ENCODE data around the gene HPF1. TPM values are rescaled to one million over a fixed set of nuclear protein-coding genes. Genes with fewer than 3 reads are reported as not detected.
A peak's percentile ranks its signal among the peaks of the same experiment; 100 is the strongest.
"Not testable (repeated sequence)": the region's sequence is repeated elsewhere in the genome, so short reads cannot be mapped to it uniquely, and the experiment has no call there.

The HPF1 gene
- 13.3 and 14.9 TPM in 2 replicates for total RNA-seq

DNA sequence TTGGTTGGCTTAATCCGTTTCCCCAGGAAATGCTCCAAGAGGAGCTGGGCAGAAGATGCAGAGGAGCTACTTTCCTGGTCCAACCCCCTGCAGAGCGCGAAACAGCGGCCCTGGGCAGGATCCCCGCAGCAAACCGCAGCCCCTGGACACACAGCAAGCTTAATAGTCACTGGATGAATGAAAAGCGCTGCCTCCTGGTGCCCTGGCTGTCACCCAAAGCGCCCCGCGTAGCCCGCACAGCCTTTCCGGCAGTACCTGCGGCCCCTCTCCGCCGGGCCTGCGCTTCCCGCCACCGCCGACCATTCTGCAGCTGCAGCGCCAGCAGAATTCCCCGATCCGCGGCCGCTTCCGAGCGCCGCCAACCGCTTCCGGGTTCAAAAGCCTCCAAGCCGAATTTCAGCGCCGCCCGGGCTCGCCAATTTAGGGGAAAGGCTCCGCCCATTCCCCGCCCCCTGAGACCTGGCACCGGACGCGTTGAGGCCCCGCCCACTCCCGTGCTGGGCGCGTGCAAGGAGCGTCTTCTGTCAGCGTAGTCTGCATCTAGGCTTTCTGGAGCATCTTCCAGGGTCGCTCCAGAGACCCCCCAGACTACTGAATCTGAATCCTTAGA, at the start of gene HPF1:
Gene HPF1 (minus strand): TSS at position 370 of the 610 bp plus-strand sequence. CDS start 67 bp downstream, at position 303.
- peak; percentile 55 to 80 for DNase-seq (ENCODE audit: low read depth in 2 of 2)

DNA sequence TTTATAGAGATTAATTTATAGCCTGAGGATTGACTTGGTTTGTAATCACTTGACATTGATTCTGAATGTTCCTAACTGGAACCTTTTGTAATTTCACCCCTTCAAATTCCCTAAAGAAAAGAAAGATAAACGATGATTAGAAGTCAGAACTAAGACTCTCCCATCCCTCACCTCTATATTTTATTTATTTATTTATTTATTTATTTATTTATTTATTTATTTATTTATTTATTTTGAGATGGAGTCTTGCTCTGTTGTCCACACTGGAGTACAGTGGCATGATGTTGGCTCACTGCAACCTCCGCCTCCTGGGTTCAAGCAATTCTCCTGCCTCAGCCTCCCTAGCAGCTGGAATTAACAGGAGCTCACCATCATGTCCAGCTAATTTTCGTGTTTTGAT, 49.0 kb upstream of the HPF1 start:
- not testable (repeated sequence) for DNase-seq (ENCODE audit: low read depth in 2 of 2)

- DNase-seq (ENCODE audit: low read depth in 2 of 2) = no peak
These were observed 45.7 kb upstream of the HPF1 start for GRCh38 chr4:169803413-169803812.

GRCh38 chr4:169802873-169803272, 45.1 kb upstream of the HPF1 start:
- no peak for DNase-seq (ENCODE audit: low read depth in 2 of 2)

GRCh38 chr4:169800541-169800940, 42.8 kb upstream of the HPF1 start:
- no peak for DNase-seq (ENCODE audit: low read depth in 2 of 2)

- DNase-seq (ENCODE audit: low read depth in 2 of 2) = no peak
These were observed 41.5 kb upstream of the HPF1 start for GRCh38 chr4:169799260-169799659.

DNA sequence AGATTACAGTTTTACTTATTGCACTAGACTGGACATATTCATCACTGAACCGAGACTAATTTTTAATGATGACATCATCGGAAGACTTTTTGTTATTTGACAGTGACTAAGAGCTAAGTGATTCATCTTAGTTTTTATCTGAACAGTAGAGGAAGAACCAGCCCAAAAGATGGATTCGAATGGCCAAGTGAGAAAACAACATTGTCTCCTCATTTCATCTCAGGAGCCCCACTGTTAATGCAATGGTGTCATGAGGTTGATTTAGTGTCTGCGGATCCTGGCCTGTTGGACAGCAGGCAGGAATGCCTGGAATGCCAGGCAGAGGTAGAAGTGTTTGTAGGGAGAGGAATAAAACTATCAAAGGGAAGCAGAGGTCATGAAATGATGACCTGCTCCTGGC, 37.8 kb upstream of the HPF1 start:
- DNase-seq (ENCODE audit: low read depth in 2 of 2) = peak; percentile 71 to 77

DNA sequence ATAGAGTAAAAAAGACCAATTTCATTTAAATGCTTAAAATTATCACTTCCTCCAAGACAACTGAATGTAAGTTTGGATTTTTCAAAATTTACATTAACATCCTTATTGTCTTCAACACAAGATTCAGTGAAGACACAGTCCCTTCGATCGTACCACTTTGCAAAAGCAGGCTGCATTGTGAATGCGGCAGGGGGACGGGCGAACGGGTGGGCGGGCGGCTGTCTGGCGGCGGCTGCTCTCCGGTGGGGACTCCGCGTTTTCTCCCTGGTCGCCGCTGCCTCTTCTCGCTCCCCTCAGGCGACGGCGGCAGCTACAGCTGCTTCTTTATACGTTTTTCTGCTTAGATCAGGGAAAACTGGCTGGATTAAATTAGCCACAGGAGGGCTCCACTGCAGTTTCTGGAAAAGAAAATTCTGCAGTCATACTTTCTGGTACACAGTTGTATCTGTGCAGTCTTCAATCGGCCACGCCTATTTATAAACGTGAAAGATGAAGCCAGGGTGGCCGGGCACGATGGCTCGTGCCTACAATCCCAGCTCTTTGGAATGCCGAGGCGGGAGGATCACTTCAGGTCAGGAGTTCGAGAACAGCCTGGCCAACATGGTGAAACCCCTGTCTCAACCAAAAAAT, 33.9 kb upstream of the HPF1 start:
- DNase-seq (ENCODE audit: low read depth in 2 of 2) = peak; percentile 75 to 79

GRCh38 chr4:169791062-169791461, 33.3 kb upstream of the HPF1 start:
- DNase-seq (ENCODE audit: low read depth in 2 of 2) = no peak

- DNase-seq (ENCODE audit: low read depth in 2 of 2) = peak in 1 of 2 donors; percentile 34
These were observed 17.0 kb upstream of the HPF1 start for GRCh38 chr4:169774466-169775445.

DNA sequence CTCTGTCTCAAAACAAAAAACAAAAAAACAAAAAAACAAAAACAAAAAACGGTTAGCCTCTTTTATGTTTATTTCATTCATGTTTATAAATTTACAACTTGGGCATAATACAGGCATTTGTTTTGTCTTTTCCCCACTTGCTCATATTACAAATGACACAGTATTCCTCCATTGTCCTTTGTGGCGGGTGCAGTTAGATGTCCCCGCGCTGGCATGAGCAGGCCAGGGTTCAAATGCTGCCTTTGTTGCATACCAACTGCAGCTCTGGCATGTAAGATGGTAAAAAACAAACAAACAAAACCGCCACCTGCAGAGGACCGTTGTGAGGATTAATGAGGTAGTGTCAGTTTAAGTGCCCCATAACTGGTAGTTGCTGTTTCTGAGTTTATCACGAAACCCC, 16.1 kb upstream of the HPF1 start:
- DNase-seq (ENCODE audit: low read depth in 2 of 2) = no peak

DNA sequence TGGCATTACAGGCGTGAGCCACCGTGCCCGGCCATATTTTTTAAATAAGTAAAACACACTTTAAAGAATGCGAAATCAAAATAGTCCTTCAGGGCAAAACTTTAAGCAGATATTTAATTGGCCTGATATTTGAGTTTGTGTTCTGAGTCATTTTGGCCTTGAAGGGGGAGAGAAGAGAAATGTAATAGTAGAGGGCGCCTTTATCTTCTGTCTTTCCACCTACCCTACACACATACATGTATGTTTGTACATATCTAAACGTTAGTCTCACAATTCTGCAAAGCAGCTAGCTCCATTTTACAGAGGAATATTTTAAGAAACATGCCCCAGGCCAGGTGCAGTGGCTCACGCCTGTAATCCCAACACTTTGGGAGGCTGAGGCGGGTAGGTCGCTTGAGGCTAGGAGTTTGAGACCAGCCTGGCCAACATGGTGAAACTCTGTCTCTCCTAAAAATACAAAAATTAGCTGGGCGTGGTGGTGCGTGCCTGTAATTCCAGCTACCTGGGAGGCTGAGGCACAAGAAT, 13.9 kb upstream of the HPF1 start:
- DNase-seq (ENCODE audit: low read depth in 2 of 2) = not testable (repeated sequence)

DNA sequence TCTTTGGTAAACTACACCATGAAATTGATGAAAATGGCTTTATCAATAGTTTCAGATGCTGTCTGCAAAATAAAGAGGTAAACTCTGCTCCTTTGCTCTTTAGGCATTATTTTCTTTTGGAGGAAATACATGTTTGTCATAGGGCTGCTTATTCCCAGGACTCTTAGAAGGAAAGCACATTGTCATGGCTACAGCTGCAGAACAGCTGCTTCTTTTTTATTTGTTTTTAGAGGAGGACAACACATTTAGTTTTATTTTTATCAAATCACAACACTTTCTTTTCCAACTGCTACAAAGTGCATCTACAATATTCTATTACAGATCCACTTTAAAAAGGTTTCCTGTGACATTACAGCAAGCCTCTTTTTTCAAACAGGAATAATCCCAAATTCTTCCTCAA, 12.7 kb upstream of the HPF1 start:
- no peak for DNase-seq (ENCODE audit: low read depth in 2 of 2)

GRCh38 chr4:169768385-169768784, 10.6 kb upstream of the HPF1 start:
- no peak for DNase-seq (ENCODE audit: low read depth in 2 of 2)

DNA sequence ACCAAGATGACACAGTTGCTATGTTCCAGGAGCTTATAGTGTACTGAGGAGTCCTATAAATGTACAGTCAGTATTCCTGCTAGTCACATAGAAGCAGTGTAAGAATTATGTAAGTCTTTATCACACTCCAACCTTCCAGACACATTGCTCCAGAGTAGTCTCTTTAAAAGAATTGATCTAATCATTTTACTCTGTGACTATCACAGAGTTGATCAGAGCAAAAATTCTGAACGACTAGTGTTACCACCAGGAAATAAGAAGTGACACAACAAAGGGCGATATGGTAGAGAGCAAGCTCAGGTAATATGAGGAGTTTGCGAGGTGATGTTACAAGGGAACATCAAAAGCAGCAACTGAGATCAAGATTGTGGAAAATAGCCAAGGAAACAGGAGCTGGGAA, 9.0 kb upstream of the HPF1 start:
- no peak for DNase-seq (ENCODE audit: low read depth in 2 of 2)

- DNase-seq (ENCODE audit: low read depth in 2 of 2) = no peak
These were observed 8.1 kb upstream of the HPF1 start for GRCh38 chr4:169765835-169766234.

DNA sequence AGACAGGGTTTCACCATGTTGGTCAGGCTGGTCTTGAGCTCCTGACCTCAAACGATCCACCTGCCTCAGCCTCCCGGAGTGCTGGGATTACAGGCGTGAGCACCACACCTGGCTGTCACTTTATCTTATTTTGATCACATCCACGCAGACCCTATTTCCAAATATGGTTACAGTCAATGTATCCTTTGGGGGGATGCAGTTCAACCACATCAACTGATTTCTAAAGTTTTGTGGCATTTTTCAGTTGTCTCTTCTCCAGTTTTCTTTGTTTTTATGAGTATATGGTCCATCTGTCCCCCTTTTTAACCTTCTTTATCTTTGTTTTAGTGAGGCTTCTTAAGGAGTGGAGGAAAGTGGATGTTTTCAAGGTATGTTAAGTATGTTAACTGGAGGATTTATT, 4.1 kb upstream of the HPF1 start:
- no peak for DNase-seq (ENCODE audit: low read depth in 2 of 2)

GRCh38 chr4:169758401-169758962, 738 bp upstream of the HPF1 start:
- DNase-seq (ENCODE audit: low read depth in 2 of 2) = no peak

DNA sequence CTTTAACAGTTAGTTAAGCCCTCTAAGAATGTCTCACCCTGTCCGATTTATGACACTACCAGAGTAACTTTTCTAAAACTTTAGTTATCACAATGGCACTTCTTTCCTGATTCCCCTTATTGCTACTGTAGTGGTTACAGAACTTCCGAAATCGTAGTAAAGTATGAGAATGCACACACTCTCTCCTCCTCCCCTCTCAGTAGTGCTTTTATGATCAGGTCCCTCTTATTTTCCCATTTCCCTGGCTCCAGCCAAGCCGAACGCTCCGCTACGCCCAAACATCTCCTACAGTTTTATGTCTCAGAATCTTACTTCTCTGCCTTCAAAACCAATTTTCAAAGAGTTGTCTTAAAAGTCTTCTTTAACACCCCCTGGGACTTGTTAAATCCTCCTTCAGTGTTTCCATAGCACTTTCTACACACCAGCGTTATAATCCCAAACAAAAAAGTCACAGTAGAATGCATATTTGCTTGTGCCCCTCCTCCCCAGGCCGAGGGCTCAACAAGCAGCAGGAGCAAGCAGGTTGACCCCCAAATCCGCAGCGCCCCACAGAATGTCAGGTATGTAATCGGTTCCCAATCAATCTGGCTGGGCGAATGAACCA, 671 bp downstream of the HPF1 start:
- DNase-seq (ENCODE audit: low read depth in 2 of 2) = no peak

GRCh38 chr4:169745291-169745690, 12.5 kb downstream of the HPF1 start:
- DNase-seq (ENCODE audit: low read depth in 2 of 2) = no peak

- DNase-seq (ENCODE audit: low read depth in 2 of 2) = no peak
These were observed 13.1 kb downstream of the HPF1 start for GRCh38 chr4:169744601-169745000.
